A673 (cell line): ENCODE results near the gene HGD. TPM values are rescaled to one million over a fixed set of nuclear protein-coding genes. Genes with fewer than 3 reads are reported as not detected.
"Not testable (repeated sequence)": the region's sequence is repeated elsewhere in the genome, so short reads cannot be mapped to it uniquely, and the experiment has no call there.

ENCODE experiments used
- Bru-seq: library from RNA; stranded (reverse); fragments of 400-500 nt; gene quantifications from one replicate; lab custom pipeline; 2021; lab: Mats Ljungman, UMichigan
- BruChase-seq, 2 experiments: library from RNA; stranded (reverse); fragments of 400-500 nt; gene quantifications; one replicate each; lab custom pipeline; 2021; lab: Mats Ljungman, UMichigan
- BruUV-seq: library from RNA; stranded (reverse); fragments of 400-500 nt; replicated peaks from 2 replicates; lab custom pipeline; 2021; lab: Mats Ljungman, UMichigan
- CTCF ChIA-PET: fragments of 300-600 bp; sonication (Branson Sonifier 250); formaldehyde crosslinking; loops from one replicate; lab custom pipeline; 2022; ENCODE audit warnings: antibody characterized with exemption; lab: Charles Lee
- POLR2A ChIA-PET: fragments of 300-600 bp; sonication (Branson Sonifier 250); formaldehyde crosslinking; loops from one replicate; lab custom pipeline; 2022; ENCODE audit warnings: antibody characterized with exemption; ENCODE audit not compliant: low non-redundant PET; lab: Charles Lee
- DNase-seq: peaks from one replicate; pipeline ENCODE4 v3.0.0-alpha.2; 2015; ENCODE audit warnings: low spot score
- H3K27ac ChIP-seq: fragments of 200-600 bp; sonication (generic); 2 replicates; pipeline ENCODE4 v1.5.1; 2016; ENCODE audit warnings: mixed run types, low read depth, mild to moderate bottlenecking, mixed read lengths, antibody characterized with exemption, low read length; ENCODE audit not compliant: poor library complexity, severe bottlenecking
- H3K27me3 ChIP-seq: fragments of 200-600 bp; sonication (generic); replicated peaks from 2 replicates; pipeline ENCODE4 v1.6.1; 2017; ENCODE audit warnings: mixed run types, low read depth, mild to moderate bottlenecking, mixed read lengths, antibody characterized with exemption, low read length; ENCODE audit not compliant: insufficient read depth, poor library complexity
- H3K36me3 ChIP-seq: fragments of 200-600 bp; sonication (generic); 2 replicates; pipeline ENCODE4 v1.6.1; 2016; ENCODE audit warnings: mixed run types, mild to moderate bottlenecking, mixed read lengths, antibody characterized with exemption, low read length; ENCODE audit not compliant: insufficient read depth, poor library complexity, severe bottlenecking
- H3K4me1 ChIP-seq: fragments of 200-600 bp; sonication (generic); 2 replicates; pipeline ENCODE4 v1.6.1; 2017; ENCODE audit warnings: mixed run types, mild to moderate bottlenecking, mixed read lengths, antibody characterized with exemption, low read length; ENCODE audit not compliant: insufficient read depth, poor library complexity, severe bottlenecking
- H3K4me3 ChIP-seq: fragments of 200-600 bp; sonication (generic); 2 replicates; pipeline ENCODE4 v1.5.1; 2016; ENCODE audit warnings: low read depth, mixed run types, mild to moderate bottlenecking, mixed read lengths, low read length; ENCODE audit not compliant: poor library complexity, severe bottlenecking
- H3K9me3 ChIP-seq: fragments of 200-600 bp; sonication (generic); 2 replicates; pipeline ENCODE4 v1.6.1; 2016; ENCODE audit warnings: mixed run types, low read depth, mild to moderate bottlenecking, mixed read lengths, antibody characterized with exemption, low read length; ENCODE audit not compliant: poor library complexity, severe bottlenecking
- CTCF ChIP-seq: fragments of 300-800, 200-600 bp; sonication (generic); conservative IDR thresholded peaks from 2 replicates; pipeline ENCODE4 v1.5.1; 2017; ENCODE audit warnings: low read depth, mild to moderate bottlenecking, antibody characterized with exemption, low read length, moderate library complexity, mixed read lengths
- EZH2 ChIP-seq: fragments of 200-600 bp; sonication (generic); IDR thresholded peaks from 2 replicates; pipeline ENCODE4 v1.6.1; 2017; ENCODE audit warnings: borderline replicate concordance, low read depth, mild to moderate bottlenecking, mixed read lengths, antibody characterized with exemption, low read length; ENCODE audit not compliant: poor library complexity, severe bottlenecking
- intact Hi-C: fragments of 100-400 bp; cut with micrococcal nuclease; formaldehyde crosslinking; loops from one replicate; pipeline ENCODE4 v1.10.0; 2022; ENCODE audit not compliant: unreplicated experiment
- long read RNA-seq: library from polyadenylated mRNA; stranded (forward); transcript quantifications from one replicate; pipeline ENCODE4 v2.0.0, GENCODE V29; 2022
- total RNA-seq: library from RNA; stranded (reverse); gene quantifications from 2 replicates; pipeline ENCODE4 v1.2.3, GENCODE V29; 2021

Gene HGD
- total RNA-seq: 0.28 and 0.42 TPM in 2 replicates
- Bru-seq, nascent RNA: percentile 22 among the genes with signal in this experiment
- BruChase-seq, experiment 1, labeled RNA remaining after a 2-hour chase: percentile 23 among the genes with signal in this experiment
- BruChase-seq, experiment 2, labeled RNA remaining after a 6-hour chase: percentile 17 among the genes with signal in this experiment
- long read RNA-seq: 0 reads

GRCh38 chr3:120682095-120682681 lies at the start of gene HGD:
HGD (minus strand) TSS chr3:120682239; CDS start chr3:120682111, 128 bp downstream.
- CTCF ChIA-PET: no interaction called here
- no peak within 1 kb of the TSS for H3K4me3 ChIP-seq
- H3K27me3 ChIP-seq: no peaks in the 10 kb centered on the region
- H3K27ac ChIP-seq: no peak within 1 kb of the TSS
- POLR2A ChIA-PET: no interaction called here
- BruUV-seq: no TSS peak
- H3K4me1 ChIP-seq: peaks cover 12% of the 10 kb centered on the region
- TF ChIP-seq CTCF (no peak), EZH2 (no peak)
- no peaks in the 10 kb centered on the region for H3K9me3 ChIP-seq
- intact Hi-C loops: no loop called here
- no peaks in the 10 kb centered on the region for H3K36me3 ChIP-seq
- no peak for DNase-seq

GRCh38 chr3:120730576-120731542 lies 48.8 kb upstream of the HGD start:
- DNase-seq: no peak
- TF ChIP-seq CTCF: no peak
- no peak for TF ChIP-seq EZH2
- no peaks in the 10 kb centered on the region for H3K27me3 ChIP-seq
- H3K4me1 ChIP-seq: no peaks in the 10 kb centered on the region
- intact Hi-C loops: no loop called here
- no TSS peak for BruUV-seq
- no peak overlapping the region for H3K27ac ChIP-seq
- no peaks in the 10 kb centered on the region for H3K9me3 ChIP-seq
- no peaks in the 10 kb centered on the region for H3K36me3 ChIP-seq
- no peak overlapping the region for H3K4me3 ChIP-seq
- CTCF ChIA-PET: interaction anchor here (0.5 kb wide), 1 partner anchor 17 kb away, joined by 8 read pairs; no protein-coding TSS in a partner anchor
- POLR2A ChIA-PET: no interaction called here

- ChIA-PET POLR2A (no interaction called here), CTCF (no interaction called here)
- intact Hi-C loops: no loop called here
- H3K9me3 ChIP-seq: no peaks in the 10 kb centered on the region
- H3K27ac ChIP-seq: no peak overlapping the region
- no peaks in the 10 kb centered on the region for H3K4me1 ChIP-seq
- BruUV-seq: no TSS peak
- no peaks in the 10 kb centered on the region for H3K27me3 ChIP-seq
- no peak overlapping the region for H3K4me3 ChIP-seq
- TF ChIP-seq EZH2: no peak
- TF ChIP-seq CTCF: no peak
- no peaks in the 10 kb centered on the region for H3K36me3 ChIP-seq
- no peak for DNase-seq
Observed at GRCh38 chr3:120726791-120727190, 44.8 kb upstream of the HGD start.

GRCh38 chr3:120719167-120719834 lies 37.3 kb upstream of the HGD start:
- H3K4me3 ChIP-seq, CTCF ChIA-PET, BruUV-seq, intact Hi-C loops, POLR2A ChIA-PET, H3K9me3 ChIP-seq, H3K27me3 ChIP-seq, H3K4me1 ChIP-seq, H3K27ac ChIP-seq, H3K36me3 ChIP-seq, DNase-seq: not testable (repeated sequence)
